ENCODE data around the gene LRIT1.

GRCh38 chr10:84205853-84206525 is 35.4 kb downstream of the LRIT1 start:
- TF ChIP-seq POLR2A (IDR thresholded peaks at IDR 0.05; ENCODE audit: control extremely low read depth in 1 of 2, low read depth in 2 of 2, low read length in 2 of 2) (no peak), CTCF (IDR thresholded peaks at IDR 0.05; ENCODE audit: control extremely low read depth in 1 of 3, insufficient read depth in 1 of 3, low read depth in 1 of 3, low read length in 3 of 3) (no peak)
